Measurements from ENCODE around the gene ENDOG.
"Not testable (repeated sequence)": the region's sequence is repeated elsewhere in the genome, so short reads cannot be mapped to it uniquely, and the experiment has no call there.

- TF ChIP-seq CTCF, POLR2AphosphoS5, POLR2A (IDR thresholded peaks at IDR 0.05): not testable (repeated sequence)
Observed at GRCh38 chr9:128852646-128853045, 34.3 kb downstream of the ENDOG start.

Data from gastroesophageal sphincter (tissue), 3 donors.